ENCODE measurements around the gene ADGRA1.
"Not testable (repeated sequence)": the region's sequence is repeated elsewhere in the genome, so short reads cannot be mapped to it uniquely, and the experiment has no call there.

ADGRA1 gene, protein sequence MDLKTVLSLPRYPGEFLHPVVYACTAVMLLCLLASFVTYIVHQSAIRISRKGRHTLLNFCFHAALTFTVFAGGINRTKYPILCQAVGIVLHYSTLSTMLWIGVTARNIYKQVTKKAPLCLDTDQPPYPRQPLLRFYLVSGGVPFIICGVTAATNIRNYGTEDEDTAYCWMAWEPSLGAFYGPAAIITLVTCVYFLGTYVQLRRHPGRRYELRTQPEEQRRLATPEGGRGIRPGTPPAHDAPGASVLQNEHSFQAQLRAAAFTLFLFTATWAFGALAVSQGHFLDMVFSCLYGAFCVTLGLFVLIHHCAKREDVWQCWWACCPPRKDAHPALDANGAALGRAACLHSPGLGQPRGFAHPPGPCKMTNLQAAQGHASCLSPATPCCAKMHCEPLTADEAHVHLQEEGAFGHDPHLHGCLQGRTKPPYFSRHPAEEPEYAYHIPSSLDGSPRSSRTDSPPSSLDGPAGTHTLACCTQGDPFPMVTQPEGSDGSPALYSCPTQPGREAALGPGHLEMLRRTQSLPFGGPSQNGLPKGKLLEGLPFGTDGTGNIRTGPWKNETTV

DNA sequence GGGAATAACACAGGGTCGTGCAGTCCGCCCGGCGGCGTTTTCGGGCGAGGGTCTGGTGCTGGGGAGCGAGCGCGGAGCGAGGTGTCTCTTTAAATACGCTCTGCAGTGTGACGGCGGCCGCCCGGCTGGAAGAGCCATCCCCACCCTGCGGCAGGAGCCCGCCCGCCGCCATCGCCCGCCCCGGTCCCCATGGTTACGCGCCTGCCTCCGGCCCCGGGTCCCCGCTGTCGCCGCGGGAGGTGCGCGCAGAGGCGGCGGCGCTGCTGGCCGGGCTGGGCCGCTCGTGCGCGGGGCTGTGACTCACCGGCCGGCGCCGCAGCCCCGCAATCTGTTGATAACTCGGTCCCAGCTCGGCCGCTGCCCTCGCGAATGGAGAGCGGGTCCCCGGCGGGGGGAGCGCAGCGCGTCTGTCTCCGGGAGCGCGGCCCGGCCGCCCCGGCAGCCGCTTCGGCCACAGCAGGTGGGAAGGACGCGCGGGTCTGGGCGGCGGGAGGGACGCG lies at the start of gene ADGRA1:
ADGRA1 (plus strand) TSS at position 246 of the 500 bp plus-strand sequence. CDS start 986 bp downstream, outside the sequence.
- no peak for FAIRE-seq

DNA sequence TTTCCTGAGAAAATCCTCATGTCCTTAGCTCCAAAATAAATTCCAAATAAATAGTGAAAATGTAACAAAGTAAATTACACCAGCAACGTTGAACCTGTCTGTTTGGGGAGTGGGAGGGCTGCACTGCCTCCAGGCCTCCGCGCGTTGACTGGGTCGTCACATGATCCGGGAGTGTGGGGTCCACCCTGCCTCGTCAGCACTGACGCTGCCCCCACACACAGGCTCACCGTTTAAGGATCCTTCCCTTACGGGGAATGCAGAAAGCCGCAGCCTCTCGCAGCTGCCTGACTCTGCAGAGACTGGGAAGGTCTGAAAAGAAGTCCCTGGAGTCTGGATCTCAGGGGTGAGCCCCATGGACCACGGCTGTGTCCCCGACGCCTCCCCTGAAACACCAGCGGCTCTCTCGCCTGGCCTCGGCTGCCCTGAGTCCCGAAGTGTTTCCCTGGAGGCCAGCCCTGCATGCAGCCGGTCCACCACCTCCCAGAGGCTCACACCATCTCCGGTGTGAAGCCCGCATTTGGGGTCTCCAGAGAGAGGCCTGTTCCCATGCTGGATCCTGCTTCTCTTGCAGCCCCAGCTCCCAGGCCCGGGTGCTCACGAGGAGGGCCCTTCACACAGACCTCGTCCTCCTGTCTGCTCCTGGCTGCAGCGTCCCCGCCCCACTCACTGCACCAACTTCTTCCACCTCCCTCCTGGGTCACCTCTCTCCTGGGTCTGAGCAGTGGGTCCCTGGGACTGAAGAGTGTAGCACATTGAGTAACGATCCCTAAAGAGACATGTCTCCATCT lies 49.5 kb upstream of the ADGRA1 start:
- FAIRE-seq = no peak

DNA sequence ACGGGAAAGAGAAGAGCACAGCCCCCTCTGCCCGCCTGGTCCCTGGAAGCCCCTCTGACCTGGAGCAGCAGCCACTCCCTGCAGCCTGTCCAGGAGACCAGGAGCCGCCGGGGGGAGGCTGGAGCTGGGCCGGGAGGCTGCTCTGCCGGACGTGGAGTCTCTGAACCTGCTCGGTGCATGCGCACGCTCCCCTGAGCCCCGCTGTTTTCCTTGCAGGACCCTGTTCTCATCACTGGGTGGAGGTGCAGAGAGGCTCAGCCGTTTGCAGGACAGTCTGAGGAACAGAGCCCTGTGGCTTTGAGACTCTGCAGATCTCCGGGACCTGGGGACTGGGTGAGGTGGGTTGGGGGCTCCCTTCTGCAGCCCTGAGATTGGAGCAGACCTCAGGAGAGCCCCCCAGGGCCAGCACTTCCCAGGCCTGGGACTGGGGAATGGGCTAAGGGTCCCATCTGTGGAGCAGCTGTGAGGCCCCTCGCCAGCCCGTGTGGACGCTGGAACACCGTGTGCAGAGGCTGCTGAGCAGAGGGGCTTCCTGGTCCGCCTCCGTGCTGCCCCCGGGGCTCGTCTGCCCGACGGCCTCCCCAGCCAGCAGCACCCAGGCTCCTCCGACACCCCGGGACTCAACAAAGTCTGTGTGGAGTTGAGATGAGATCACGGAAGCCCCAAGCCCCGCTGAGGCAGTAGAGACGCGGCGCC lies 48.5 kb upstream of the ADGRA1 start:
- FAIRE-seq = no peak

DNA sequence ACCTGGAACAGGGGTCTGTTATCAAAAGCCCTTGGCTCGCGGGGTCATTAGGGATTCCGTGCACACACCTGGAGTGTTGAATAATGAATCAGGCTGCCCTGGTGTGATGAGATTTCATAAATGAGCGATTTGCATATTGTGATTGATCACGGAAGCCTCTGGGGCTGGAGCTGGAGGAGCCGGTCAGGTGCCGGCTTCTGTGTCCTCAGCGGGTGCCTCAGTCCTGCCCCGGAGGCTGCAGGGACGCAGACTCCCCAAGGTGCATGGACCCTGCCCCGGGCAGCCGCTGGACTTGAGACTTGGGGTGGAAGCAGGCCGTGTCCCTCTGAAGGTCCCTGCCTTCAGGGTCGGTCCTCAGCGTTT lies 47.9 kb upstream of the ADGRA1 start:
- no peak for FAIRE-seq

DNA sequence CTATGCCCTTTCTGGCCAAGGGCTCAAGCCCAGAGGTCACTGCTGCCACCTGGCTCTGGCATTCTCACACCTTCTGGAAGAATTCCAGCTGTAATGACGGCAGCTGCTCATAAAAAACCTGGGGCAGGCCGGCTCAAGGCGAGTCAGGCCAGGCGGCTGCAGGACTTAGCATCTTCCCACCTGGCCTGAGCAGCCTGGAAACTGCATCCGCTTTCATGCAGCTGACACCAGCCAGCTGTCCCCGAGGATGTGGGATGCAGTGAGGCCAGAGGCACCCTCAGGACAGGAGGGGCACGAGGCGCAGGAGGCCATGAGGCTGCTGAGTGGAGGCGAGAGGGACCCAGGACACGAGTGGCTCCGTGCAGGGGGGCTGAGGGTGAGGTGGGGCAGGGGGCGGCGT lies 47.5 kb upstream of the ADGRA1 start:
- FAIRE-seq = no peak

DNA sequence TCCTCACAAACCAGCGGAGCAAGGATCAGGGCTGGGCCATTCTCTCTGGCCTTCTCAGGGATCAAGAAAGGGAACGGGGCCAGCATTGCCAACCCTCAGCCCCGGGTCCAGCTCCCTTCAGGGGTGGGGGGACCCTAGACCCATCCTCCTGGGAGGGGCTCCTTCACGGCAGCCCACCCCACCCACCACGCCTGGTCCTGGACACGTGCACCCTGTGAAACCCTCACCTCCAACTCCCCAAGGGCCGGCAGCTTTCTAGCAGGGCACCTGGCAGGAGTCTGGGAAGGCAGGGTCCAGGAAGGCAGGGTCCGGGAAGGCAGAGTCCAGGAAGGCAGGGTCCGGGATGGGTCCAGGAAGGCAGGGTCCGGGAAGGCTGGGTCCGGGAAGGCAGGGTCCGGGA lies 46.6 kb upstream of the ADGRA1 start:
- FAIRE-seq = no peak

DNA sequence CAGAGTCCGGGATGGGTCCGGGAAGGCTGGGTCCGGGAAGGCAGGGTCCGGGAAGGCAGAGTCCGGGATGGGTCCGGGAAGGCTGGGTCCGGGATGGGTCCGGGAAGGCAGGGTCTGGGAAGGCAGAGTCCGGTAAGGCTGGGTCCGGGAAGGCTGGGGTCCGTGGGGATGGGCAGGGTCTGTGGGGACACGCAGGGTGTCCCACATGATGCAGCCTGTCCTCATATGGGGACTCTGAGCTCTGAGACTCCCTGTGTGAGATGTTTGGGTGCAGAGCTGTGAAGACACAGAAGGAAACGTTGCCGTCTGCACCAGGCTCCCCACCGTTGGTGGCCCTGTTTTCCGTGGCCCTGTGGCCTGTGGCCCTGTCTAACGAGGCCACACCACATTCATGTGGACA lies 45.7 kb upstream of the ADGRA1 start:
- FAIRE-seq = no peak

DNA sequence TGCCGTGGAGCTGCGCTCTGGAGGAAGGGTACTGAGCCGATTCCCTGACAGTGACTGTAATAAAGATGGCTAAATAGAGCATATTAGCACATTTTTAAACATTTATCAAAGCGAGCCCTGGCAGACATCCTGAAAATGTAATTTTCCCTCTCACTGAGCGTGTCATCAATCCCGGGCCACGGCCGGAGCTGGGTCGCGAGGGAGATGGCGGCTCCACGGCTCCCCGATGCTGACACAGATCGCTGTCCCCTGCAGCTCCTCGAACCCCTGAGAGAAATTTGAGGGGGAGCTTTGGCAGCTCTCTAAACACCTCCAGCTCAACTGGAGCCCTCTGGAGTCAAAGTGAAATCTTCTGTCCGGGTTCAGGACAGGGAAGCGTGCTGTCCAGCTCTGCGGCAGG lies 44.9 kb upstream of the ADGRA1 start:
- no peak for FAIRE-seq

DNA sequence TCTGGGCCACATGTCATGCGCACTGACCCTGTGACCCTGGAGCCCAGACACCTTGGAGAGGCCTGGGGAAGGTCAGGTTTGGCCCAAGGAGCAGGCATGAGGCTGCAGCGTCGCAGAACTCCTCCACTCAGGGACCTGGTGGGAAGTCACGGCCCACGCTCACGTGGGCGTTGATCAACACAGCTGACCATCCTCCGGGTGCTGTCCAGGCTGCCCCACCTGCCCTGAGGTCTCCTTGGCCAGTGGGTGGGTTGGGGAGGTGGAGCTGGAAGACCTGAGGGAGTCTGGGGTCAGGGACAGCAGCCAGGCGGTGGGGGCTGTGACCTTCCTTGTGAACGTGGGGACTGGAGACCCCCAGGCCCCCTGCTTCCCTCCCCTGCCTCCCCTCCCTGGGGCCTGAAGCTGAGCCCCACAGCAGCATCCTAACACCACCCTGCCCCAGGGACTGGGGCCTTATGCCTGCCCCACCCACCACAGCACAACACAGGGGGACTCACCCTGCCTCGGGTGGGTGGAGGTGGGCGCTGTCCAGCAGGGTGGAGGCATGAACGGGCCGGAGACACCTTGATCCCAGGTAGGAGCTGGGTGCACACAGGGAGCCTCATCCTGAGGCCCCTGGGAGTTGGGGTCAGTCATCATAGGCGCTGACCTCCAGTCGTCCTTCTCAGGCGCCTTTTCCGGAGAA lies 44.0 kb upstream of the ADGRA1 start:
- FAIRE-seq = no peak

DNA sequence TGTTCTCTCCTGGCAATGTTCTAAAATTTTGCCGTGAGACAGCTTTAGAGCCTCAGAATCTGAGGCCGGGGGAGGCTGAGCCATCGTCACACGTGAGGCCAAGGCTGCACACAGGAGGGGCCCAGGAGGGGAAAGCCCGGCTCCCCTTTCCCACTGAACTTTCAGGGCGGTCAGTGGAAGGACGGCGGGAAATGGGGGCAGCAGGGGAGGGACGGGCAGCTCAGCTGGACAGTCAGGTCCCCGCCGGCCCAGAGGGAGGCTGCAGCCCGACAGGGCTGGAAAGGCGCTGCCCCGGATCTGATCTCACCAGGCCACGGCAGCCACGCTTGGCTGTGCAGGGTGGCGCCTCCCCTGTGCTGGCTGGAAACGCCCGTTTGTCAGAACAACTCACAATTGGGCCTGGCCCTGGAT lies 43.3 kb upstream of the ADGRA1 start:
- no peak for FAIRE-seq

DNA sequence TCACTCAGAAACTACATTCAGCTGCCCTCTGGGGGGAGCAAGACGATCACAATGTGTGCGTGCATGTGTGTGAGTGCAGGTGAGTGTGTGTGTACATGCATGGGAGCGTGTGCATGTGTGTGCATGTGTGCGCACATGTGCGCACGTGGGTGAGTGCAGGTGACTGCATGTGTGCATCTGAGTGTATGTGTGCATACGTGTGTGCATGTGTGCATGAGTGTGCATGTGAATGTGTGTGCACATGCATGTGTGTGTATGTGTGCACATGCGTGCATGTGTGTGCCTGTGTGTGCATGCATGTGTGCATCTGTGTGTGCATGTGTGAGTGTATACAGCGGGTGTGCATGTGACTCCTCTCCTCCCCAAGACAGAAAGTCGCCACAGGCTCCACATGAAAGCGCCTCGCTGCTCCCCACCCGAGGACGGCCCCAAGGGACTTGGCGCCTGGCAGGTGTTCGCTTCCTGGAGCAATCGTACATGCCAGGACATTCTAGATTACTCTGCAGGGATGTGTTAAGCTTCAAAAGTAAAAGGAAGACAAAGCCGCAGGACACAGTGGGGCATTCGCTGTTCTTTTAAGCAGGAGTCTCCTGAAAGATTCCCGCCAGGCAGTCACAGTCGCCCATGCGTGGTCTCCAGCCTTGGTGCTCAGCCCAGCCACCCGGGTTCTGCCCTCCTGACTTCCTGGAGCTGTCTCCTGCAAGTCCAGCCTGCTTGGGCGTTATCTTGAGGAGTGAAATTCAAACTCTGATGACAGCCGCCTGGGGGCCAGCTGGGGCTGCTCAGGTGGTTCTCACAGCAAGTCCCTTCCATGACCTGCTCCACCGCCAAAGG lies 42.0 kb upstream of the ADGRA1 start:
- no peak for FAIRE-seq

DNA sequence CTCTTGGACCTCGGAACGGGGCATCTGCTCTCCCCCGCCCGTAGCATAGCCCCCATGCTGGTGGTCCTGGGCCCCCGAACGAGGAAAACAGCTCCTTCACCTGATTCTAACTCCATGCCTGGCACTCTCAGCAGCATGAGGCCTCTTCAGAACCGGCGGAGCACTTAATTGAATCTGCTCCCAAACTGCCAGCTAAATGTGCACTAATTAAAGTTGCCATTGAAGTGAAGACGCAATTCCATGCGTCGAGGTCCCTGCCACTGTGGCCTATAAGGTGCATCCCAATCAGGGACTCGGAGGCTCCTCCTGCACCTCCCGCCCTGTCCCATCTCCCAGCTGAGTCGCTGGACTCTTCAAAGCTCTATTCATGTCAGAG lies 41.3 kb upstream of the ADGRA1 start:
- no peak for FAIRE-seq

DNA sequence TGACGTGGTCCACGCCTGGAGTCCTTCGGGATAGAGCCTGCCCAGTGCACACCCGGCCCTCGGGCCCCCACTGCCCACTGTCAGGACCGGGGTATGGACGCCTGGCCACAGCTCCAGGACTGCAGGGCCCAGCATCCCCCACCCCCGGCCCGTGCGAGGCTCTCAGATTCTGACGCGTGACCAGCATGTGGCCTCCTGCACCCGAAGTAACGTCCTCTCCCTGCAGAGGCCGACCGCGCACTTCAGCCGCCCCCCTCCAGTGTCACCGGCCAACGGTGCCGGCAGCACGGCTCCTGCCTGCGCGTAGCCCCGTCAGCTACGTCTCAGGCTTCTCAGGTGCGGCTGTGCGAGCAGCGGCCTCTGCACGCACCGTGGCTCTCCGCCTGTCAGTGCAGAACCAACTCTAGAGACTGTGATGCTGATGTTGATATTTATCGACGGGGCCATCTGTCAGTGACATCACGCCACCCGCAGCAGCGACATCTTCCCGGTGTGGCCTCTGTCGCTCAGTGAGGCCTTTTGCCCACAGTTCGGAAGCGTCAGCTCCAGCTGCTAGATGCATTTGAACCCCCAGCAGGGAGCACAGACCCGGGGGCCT lies 40.1 kb upstream of the ADGRA1 start:
- FAIRE-seq = no peak

DNA sequence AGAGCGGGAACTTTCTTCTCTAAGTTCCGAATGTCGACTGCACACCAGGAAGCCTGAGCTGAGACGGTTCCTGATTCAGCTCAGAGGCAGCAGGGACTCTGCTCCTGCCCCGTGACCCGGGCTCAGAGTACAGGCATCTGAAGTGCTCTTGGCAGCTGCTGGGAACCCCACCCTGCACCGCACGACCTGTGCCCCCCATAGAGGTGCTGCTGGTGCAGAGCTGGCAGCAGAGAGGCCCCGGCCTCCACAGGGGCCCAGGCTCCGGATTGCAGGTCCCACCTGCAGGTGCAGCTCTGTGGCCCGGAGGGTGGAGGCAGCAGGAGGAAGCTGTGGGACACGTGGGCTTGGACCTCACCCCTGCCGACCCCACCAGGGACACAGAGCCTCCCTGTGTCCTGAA lies 39.5 kb upstream of the ADGRA1 start:
- no peak for FAIRE-seq

DNA sequence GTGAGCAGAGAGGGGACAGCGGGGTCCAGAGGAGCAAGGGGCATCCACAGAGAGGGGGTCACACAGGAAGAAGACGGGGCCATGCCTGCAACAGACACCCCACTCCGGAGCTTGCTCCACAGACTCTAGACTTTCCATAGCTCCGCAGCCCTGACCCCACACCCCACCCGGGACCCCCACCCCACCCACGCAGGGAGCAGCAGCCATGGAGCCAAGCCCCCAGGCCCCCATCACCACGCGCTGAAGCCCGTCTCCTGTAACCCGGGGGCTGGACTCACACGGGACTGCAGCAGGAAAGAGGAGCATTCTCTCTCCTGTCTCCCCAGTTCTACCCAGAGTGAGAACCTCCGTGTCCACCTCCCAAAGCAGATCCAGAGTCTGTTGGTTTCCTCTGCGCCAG lies 38.8 kb upstream of the ADGRA1 start:
- FAIRE-seq = no peak

DNA sequence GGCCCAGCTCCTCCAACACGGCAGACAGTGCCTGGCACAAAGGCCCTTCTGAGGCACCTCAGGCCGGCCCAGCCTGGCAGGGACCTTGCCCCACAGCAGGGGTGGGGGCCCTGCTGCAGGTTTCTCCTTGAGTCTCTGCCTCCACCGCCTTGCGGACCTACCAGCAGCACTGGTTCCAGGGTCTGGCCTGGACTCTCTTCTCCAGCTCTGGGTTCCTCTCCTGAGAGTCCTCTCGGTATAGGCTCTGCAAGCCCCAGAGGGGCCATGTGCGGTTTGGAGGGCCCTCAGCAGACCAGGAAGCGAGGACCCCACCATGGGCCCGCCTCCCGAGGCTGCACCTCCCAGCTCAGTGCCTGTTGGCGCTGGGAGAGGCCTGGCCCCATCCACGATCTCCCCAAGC lies 38.1 kb upstream of the ADGRA1 start:
- no peak for FAIRE-seq

DNA sequence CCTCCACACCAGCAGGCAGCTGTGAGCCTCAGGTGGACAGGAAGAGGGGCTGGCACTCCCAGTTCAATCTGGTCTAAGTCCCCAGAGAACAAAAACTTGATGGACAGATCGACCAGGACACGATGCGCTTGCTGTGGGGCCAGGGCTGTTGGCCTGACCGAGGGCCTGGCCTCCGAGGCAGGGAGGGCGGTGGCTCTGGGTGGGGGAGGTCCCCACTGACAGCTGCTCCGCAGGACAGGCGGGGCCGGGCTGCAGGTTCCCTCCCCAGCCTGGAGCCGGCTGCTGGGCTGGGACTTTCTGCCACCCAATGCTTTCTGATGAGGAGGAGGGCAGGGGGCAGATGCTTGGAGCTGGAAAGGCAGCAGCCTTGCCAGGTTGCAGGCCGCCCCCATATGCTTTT lies 37.4 kb upstream of the ADGRA1 start:
- no peak for FAIRE-seq

DNA sequence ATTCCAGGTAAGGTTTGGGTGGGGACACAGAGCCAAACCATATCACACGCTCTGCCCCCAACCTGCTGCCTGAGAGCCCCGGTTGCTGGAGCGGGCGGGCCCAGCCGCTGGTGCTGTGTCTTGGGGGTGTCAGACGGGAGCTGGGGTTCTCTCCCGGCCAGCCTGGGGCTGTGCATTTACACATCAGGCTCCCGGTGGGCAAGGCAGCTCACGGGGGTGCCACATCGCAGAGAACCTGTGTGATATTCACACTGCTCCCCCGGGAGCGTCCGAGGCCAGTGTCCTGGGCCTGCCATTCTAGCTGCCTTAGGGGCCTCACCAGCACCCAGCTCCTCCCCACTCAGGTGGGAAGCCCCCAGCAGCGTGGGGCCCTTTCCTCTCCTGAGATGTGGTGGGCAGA lies 35.6 kb upstream of the ADGRA1 start:
- FAIRE-seq = no peak

DNA sequence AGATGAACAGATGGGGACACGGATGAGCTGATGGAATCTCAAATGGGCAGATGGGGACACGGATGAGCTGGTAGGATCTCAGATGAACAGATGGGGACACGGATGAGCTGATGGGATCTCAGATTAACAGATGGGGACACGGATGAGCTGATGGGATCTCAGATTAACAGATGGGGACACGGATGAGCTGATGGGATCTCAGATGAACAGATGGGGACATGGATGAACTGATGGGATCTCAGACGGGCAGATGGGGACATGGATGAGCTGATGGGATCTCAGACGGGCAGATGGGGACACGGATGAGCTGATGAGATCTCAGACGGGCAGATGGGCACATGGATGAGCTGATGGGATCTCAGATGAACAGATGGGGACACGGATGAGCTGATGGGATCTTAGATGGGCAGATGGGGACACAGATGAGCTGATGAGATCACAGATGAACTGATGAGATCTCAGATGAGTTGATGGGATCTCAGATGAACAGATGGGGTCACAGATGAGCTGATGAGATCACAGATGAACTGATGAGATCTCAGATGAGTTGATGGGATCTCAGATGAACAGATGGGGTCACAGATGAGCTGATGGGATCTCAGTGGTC lies 34.1 kb upstream of the ADGRA1 start:
- FAIRE-seq = not testable (repeated sequence)

DNA sequence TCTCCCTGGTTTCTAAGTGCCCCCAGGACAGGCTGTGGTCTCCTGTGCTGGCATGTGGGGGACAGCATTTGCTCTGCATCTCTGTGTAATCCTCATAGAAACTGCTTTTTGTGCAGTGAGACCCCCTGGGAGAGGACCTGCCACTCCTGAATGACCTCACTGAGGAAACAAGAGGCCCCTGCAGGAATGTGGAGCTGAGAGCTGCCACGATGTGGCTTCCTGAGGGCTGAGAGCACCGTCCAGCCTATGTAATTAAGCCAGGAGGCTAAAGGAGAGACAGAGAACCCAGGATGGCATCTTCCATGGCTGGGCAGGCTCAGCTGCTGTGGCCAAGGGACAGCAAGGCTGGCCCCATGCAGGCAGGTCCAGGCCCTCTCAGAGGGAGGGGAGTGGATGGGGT lies 32.3 kb upstream of the ADGRA1 start:
- FAIRE-seq = no peak

DNA sequence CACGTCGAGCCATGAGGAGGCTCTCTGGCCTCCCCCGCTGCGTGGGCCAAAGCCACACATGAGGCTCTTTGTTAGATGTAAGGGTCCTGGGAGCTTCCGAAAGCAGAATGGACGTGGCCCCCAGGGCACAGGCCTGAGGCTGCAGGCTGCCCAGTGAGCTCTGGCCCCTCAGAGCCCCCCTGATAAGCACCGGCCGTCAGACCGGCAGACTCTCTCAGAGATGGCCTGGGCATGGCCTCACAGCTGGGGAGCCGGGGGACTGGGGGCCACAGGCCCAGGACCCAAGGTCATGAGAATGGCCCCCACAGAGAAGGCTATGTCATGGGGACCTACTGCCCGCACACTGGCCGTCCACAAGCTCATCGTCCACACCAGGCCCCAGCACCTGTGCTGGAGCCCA lies 31.7 kb upstream of the ADGRA1 start:
- FAIRE-seq = no peak

Measured in islet of Langerhans (tissue), 1 donor.